Thoracic aorta endothelial cell (primary cell): ENCODE measurements around the gene OR5K4. TPM values are rescaled to one million over a fixed set of nuclear protein-coding genes. Genes with fewer than 3 reads are reported as not detected.

ENCODE experiments used
- total RNA-seq: library from RNA; depleted of rRNA; stranded (reverse); fragments of >200 nt; gene quantifications from 2 replicates; pipeline ENCODE4 v1.2.3, GENCODE V29; 2012

The OR5K4 gene, protein sequence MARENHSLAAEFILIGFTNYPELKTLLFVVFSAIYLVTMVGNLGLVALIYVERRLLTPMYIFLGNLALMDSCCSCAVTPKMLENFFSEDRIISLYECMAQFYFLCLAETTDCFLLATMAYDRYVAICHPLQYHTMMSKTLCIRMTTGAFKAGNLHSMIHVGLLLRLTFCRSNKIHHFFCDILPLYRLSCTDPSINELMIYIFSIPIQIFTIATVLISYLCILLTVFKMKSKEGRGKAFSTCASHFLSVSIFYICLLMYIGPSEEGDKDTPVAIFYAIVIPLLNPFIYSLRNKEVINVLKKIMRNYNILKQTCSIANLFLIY
- not detected in 2 replicates for total RNA-seq

DNA sequence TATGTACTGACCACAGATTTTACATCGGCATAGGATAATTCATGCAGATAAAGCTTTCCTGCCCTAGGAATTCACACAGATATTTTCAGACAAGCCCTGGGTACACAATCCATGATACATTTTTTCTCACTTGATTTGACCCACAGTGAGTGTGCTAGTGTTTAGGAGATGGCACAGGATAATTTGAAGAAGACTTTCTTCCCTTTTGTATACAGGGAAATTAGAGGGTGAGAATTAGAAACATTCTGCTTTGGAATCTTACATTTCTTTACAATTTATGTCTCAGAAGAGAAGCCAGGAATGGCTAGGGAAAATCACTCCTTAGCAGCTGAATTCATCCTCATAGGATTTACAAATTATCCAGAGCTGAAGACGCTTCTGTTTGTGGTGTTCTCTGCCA lies at the start of gene OR5K4:
TSS of gene OR5K4 (plus strand) at position 301 of the 400 bp plus-strand sequence. CDS start at position 301, 0 bp downstream.

DNA sequence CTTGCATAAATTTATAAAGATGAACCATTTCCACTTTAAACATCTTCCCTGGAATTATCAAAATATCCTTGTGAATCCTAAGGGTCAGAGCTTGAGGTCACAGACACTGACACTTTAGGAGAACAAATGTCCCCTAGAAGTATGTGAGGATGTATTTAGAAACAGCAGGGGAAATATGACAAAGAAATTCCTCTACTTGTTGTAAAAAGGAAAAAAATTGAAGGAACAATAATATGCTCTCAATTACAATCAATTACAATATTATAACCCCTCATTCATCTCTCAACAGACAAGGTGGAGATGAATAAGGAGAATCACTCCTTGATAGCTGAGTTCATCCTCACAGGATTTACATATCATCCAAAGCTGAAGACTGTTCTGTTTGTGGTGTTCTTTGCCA lies 36.7 kb downstream of the OR5K4 start, which contains the start of gene OR5K3:
TSS of gene OR5K3 (plus strand) at position 301 of the 400 bp plus-strand sequence. CDS start at position 301, 0 bp downstream.

Other genes starting within 250 kb of the OR5K4 start
- not detected in 2 replicates for gene OR5H1, start 223.1 kb upstream of the OR5K4 start, total RNA-seq
- gene OR5H14, start 206.4 kb upstream of the OR5K4 start, total RNA-seq: not detected in 2 replicates
- not detected in 2 replicates for gene OR5H15, start 187.2 kb upstream of the OR5K4 start, total RNA-seq
- not detected in 2 replicates for gene OR5H6, start 89.6 kb upstream of the OR5K4 start, total RNA-seq
- not detected in 2 replicates for gene OR5H2, start 71.3 kb upstream of the OR5K4 start, total RNA-seq
- gene OR5K3, start 36.8 kb downstream of the OR5K4 start, total RNA-seq: not detected in 2 replicates
- not detected in 2 replicates for gene OR5K1, start 109.3 kb downstream of the OR5K4 start, total RNA-seq
- not detected in 2 replicates for gene OR5K2, start 143.8 kb downstream of the OR5K4 start, total RNA-seq
- gene CLDND1, start 169.0 kb downstream of the OR5K4 start, total RNA-seq: 110 and 139 TPM in 2 replicates
- gene GPR15, start 178.1 kb downstream of the OR5K4 start, total RNA-seq: not detected in 2 replicates
- gene CPOX, start 239.8 kb downstream of the OR5K4 start, total RNA-seq: 26.7 and 28.3 TPM in 2 replicates